ENCODE data around the gene PARVB.

PARVB gene

GRCh38 chr22:44193535-44193891 lies 169.4 kb downstream of the PARVB start:
- no peaks in the 10 kb centered on the region for H3K9me2 ChIP-seq (ENCODE audit: low read depth, low read length)
- TF ChIP-seq EZH2 (IDR thresholded peaks at IDR 0.05; ENCODE audit: borderline replicate concordance, low read length) (no peak), CTCF (IDR thresholded peaks at IDR 0.05; ENCODE audit: low read length) (no peak)
- no peaks in the 10 kb centered on the region for H3K4me1 ChIP-seq (ENCODE audit: insufficient read depth, low read length, severe bottlenecking)
- peaks cover 3% of the 10 kb centered on the region; the same call in 1 of the 2 replicates for H3K27me3 ChIP-seq (ENCODE audit: insufficient read depth, low read length)
- H2AFZ ChIP-seq (ENCODE audit: low read length) = no peak overlapping the region
- no peak overlapping the region for H3K27ac ChIP-seq (ENCODE audit: low read depth, low read length, poor library complexity, severe bottlenecking)
- H3K36me3 ChIP-seq (ENCODE audit: insufficient read depth, low read length) = no peaks in the 10 kb centered on the region
- no peaks in the 10 kb centered on the region for H4K20me1 ChIP-seq (ENCODE audit: insufficient read depth, low read length)
- no peaks in the 10 kb centered on the region for H3K79me2 ChIP-seq (ENCODE audit: insufficient read depth, low read length)
- H3K4me2 ChIP-seq (ENCODE audit: low read length) = no peak overlapping the region
- no peak overlapping the region for H3K4me3 ChIP-seq (ENCODE audit: low read depth, low read length, poor library complexity, severe bottlenecking)
- no peaks in the 10 kb centered on the region for H3K9me3 ChIP-seq (ENCODE audit: low read length)
- no peak overlapping the region for H3K9ac ChIP-seq (ENCODE audit: low read length)
- no peaks in the 10 kb centered on the region for H3F3A ChIP-seq (ENCODE audit: insufficient read depth, low read length)

- Histone ChIP-seq H3K4me1 (ENCODE audit: insufficient read depth, low read length, severe bottlenecking) (no peaks in the 10 kb centered on the region), H3K4me2 (ENCODE audit: low read length) (no peak overlapping the region), H3K9ac (ENCODE audit: low read length) (no peak overlapping the region), H3K79me2 (ENCODE audit: insufficient read depth, low read length) (no peaks in the 10 kb centered on the region), H3K4me3 (ENCODE audit: low read depth, low read length, poor library complexity, severe bottlenecking) (no peak overlapping the region), H4K20me1 (ENCODE audit: insufficient read depth, low read length) (no peaks in the 10 kb centered on the region), H2AFZ (ENCODE audit: low read length) (no peak overlapping the region), H3K27ac (ENCODE audit: low read depth, low read length, poor library complexity, severe bottlenecking) (no peak overlapping the region), H3K36me3 (ENCODE audit: insufficient read depth, low read length) (no peaks in the 10 kb centered on the region), H3F3A (ENCODE audit: insufficient read depth, low read length) (no peaks in the 10 kb centered on the region), H3K9me3 (ENCODE audit: low read length) (no peaks in the 10 kb centered on the region), H3K9me2 (ENCODE audit: low read depth, low read length) (no peaks in the 10 kb centered on the region), H3K27me3 (ENCODE audit: insufficient read depth, low read length) (no peaks in the 10 kb centered on the region)
- TF ChIP-seq CTCF (IDR thresholded peaks at IDR 0.05; ENCODE audit: low read length) = no peak
- no peak for TF ChIP-seq EZH2 (IDR thresholded peaks at IDR 0.05; ENCODE audit: borderline replicate concordance, low read length)
Observed at GRCh38 chr22:44194569-44194968, 170.5 kb downstream of the PARVB start.

- no peaks in the 10 kb centered on the region for H3K9me3 ChIP-seq (ENCODE audit: low read length)
- H2AFZ ChIP-seq (ENCODE audit: low read length) = no peak overlapping the region
- H4K20me1 ChIP-seq (ENCODE audit: insufficient read depth, low read length) = no peaks in the 10 kb centered on the region
- H3K4me1 ChIP-seq (ENCODE audit: insufficient read depth, low read length, severe bottlenecking) = no peaks in the 10 kb centered on the region
- no peak overlapping the region for H3K27ac ChIP-seq (ENCODE audit: low read depth, low read length, poor library complexity, severe bottlenecking)
- no peaks in the 10 kb centered on the region for H3K27me3 ChIP-seq (ENCODE audit: insufficient read depth, low read length)
- H3K4me2 ChIP-seq (ENCODE audit: low read length) = no peak overlapping the region
- TF ChIP-seq CTCF (IDR thresholded peaks at IDR 0.05; ENCODE audit: low read length) = no peak
- TF ChIP-seq EZH2 (IDR thresholded peaks at IDR 0.05; ENCODE audit: borderline replicate concordance, low read length) = no peak
- no peak overlapping the region for H3K9ac ChIP-seq (ENCODE audit: low read length)
- no peaks in the 10 kb centered on the region for H3K36me3 ChIP-seq (ENCODE audit: insufficient read depth, low read length)
- no peaks in the 10 kb centered on the region for H3K9me2 ChIP-seq (ENCODE audit: low read depth, low read length)
- no peaks in the 10 kb centered on the region for H3F3A ChIP-seq (ENCODE audit: insufficient read depth, low read length)
- no peak overlapping the region for H3K4me3 ChIP-seq (ENCODE audit: low read depth, low read length, poor library complexity, severe bottlenecking)
- no peaks in the 10 kb centered on the region for H3K79me2 ChIP-seq (ENCODE audit: insufficient read depth, low read length)
Observed at GRCh38 chr22:44195189-44195871, 171.2 kb downstream of the PARVB start.

Measured in OCI-LY1 (cell line).